ENCODE results near the gene AFF2.

- TF ChIP-seq EZH2 (IDR thresholded peaks at IDR 0.05), result no peak
- TF ChIP-seq REST (IDR thresholded peaks at IDR 0.05; ENCODE audit: low read depth), result no peak
- no peak for TF ChIP-seq CTCF (IDR thresholded peaks at IDR 0.05 in 2 of 3, conservative IDR thresholded peaks at IDR 0.05 in 1 of 3; ENCODE audit: borderline replicate concordance in 1 of 3, insufficient read depth in 1 of 3, low read depth in 2 of 3, low read length in 2 of 3)
- TF ChIP-seq SIN3A (IDR thresholded peaks at IDR 0.05; ENCODE audit: low read depth), result no peak
- no peak for TF ChIP-seq POLR2A (IDR thresholded peaks at IDR 0.05; ENCODE audit: borderline replicate concordance, extremely low read depth, insufficient read depth, insufficient read length)
- TF ChIP-seq ZFX (IDR thresholded peaks at IDR 0.05), result no peak
- TF ChIP-seq ELF1 (IDR thresholded peaks at IDR 0.05; ENCODE audit: borderline replicate concordance, low read depth), result no peak
- no peak for TF ChIP-seq TCF7L2 (IDR thresholded peaks at IDR 0.05; ENCODE audit: borderline replicate concordance, extremely low read depth, insufficient read depth, insufficient read length)
- no peak for TF ChIP-seq EZH2phosphoT487 (IDR thresholded peaks at IDR 0.05; ENCODE audit: borderline replicate concordance)
- TF ChIP-seq FOSL1 (IDR thresholded peaks at IDR 0.05; ENCODE audit: low read depth), result no peak
- TF ChIP-seq SP1 (IDR thresholded peaks at IDR 0.05; ENCODE audit: low read depth), result no peak
- no peak for TF ChIP-seq YY1 (IDR thresholded peaks at IDR 0.05; ENCODE audit: extremely low read depth, insufficient replicate concordance, low read depth, low read length)
- no peak for TF ChIP-seq JUND (IDR thresholded peaks at IDR 0.05)
- TF ChIP-seq POLR2AphosphoS5 (IDR thresholded peaks at IDR 0.05; ENCODE audit: low read depth, low read length), result no peak
Measured at GRCh38 chrX:148537556-148538182, 37.3 kb downstream of the AFF2 start.

Data from HCT116 (cell line).